Measurements from ENCODE around the gene BBLN.

DNA sequence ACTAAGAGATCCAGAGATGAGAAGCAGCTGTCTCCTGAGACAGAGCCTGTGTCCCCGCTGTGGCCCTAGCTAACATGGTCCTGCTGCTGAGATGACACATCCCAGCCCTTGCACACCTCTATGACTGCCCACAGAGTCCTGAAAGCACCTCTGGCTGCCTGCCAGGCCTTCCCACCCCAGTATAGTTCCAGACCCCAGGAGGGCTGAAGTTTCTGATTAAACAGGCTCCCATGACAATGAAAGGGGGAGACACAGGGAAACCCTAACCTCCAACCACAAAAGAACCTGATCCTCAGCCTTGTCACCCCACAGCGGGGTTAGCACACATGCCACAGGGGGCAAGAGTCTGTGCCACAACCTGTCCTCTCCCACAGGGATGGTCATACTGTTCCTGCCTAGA is 15.7 kb downstream of the BBLN start:
- TF ChIP-seq, protein P1, sequence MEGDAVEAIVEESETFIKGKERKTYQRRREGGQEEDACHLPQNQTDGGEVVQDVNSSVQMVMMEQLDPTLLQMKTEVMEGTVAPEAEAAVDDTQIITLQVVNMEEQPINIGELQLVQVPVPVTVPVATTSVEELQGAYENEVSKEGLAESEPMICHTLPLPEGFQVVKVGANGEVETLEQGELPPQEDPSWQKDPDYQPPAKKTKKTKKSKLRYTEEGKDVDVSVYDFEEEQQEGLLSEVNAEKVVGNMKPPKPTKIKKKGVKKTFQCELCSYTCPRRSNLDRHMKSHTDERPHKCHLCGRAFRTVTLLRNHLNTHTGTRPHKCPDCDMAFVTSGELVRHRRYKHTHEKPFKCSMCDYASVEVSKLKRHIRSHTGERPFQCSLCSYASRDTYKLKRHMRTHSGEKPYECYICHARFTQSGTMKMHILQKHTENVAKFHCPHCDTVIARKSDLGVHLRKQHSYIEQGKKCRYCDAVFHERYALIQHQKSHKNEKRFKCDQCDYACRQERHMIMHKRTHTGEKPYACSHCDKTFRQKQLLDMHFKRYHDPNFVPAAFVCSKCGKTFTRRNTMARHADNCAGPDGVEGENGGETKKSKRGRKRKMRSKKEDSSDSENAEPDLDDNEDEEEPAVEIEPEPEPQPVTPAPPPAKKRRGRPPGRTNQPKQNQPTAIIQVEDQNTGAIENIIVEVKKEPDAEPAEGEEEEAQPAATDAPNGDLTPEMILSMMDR (IDR thresholded peaks at IDR 0.05 in 4 of 5, conservative IDR thresholded peaks at IDR 0.05 in 1 of 5) = no peak
- TF ChIP-seq POLR2A (IDR thresholded peaks at IDR 0.05) = no peak
